HCT116 (cell line): Measurements from ENCODE around the gene NIT2. TPM values are rescaled to one million over a fixed set of nuclear protein-coding genes. Genes with fewer than 3 reads are reported as not detected.
A peak's percentile ranks its signal among the peaks of the same experiment; 100 is the strongest.

Source experiments
- ATAC-seq: fragments of 200-7000 bp; cut with Tn5 transposase; 2 replicates; pipeline ENCODE4 v1.9.1; 2020; ENCODE audit warnings: mild to moderate bottlenecking, moderate library complexity
- BruUV-seq: library from RNA; stranded (reverse); fragments of 400-500 nt; replicated peaks from 2 replicates; lab custom pipeline; 2021; lab: Mats Ljungman, UMichigan
- CTCF ChIA-PET: fragments of 300-600 bp; sonication (Branson Sonifier 250); formaldehyde crosslinking; loops from one replicate; lab custom pipeline; 2021; ENCODE audit warnings: antibody characterized with exemption; lab: Charles Lee
- POLR2A ChIA-PET: fragments of 300-600, 350-600 bp; sonication (Branson Sonifier 250); formaldehyde crosslinking; loops from one replicate; lab custom pipeline; 2021; ENCODE audit warnings: antibody characterized with exemption; lab: Charles Lee
- RAD21 ChIA-PET, 2 experiments: fragments of 300-600 bp; sonication (Branson Sonifier 250); formaldehyde crosslinking; loops; one replicate each; lab custom pipeline; 2023; ENCODE audit warnings: low total read pairs in 2 of 2; ENCODE audit not compliant: uncharacterized antibody in 2 of 2, unreplicated experiment in 2 of 2, low non-redundant PET in 1 of 2; lab: Charles Lee
- DNase-seq: peaks from one replicate; pipeline ENCODE4 v3.0.0-alpha.2; 2010; ENCODE audit warnings: low read depth, low spot score
- H2AFZ ChIP-seq: fragments of 200-600 bp; shearing (Covaris generic), sonication (generic); 2 replicates; pipeline ENCODE4 v1.6.1; 2017; ENCODE audit warnings: low read depth, mixed run types, mixed read lengths, antibody characterized with exemption, low read length; ENCODE audit not compliant: poor library complexity, severe bottlenecking
- H3K27ac ChIP-seq: 2 replicates; pipeline ENCODE4 v1.5.1; 2012; ENCODE audit warnings: low read depth, low read length
- H3K27me3 ChIP-seq: fragments of 200-600 bp; sonication (generic); 2 replicates; pipeline ENCODE4 v1.6.1; 2016; ENCODE audit warnings: mixed run types, low read length, mixed read lengths; ENCODE audit not compliant: insufficient read depth
- H3K36me3 ChIP-seq, 2 experiments: fragments of 200-500 bp in 1 of 2; fragments of 200-600 bp in 1 of 2; sonication (Bioruptor generic) in 1 of 2; sonication (generic) in 1 of 2; 2 replicates each; pipeline versions ENCODE4 v1.5.1 to v1.6.1; 2014 to 2016; ENCODE audit warnings: low read length in 2 of 2, inconsistent platforms in 1 of 2, mixed read lengths in 1 of 2, mixed run types in 1 of 2; ENCODE audit not compliant: insufficient read depth in 2 of 2, control insufficient read depth in 1 of 2
- H3K4me1 ChIP-seq, 2 experiments: fragments of 200-600 bp in 1 of 2; sonication (generic) in 1 of 2; 2 replicates each; pipeline versions ENCODE4 v1.5.1 to v1.6.1; 2012 to 2017; ENCODE audit warnings: low read length in 2 of 2, inconsistent platforms in 1 of 2, mild to moderate bottlenecking in 1 of 2, mixed read lengths in 1 of 2, mixed run types in 1 of 2, moderate library complexity in 1 of 2; ENCODE audit not compliant: insufficient read depth in 2 of 2, control insufficient read depth in 1 of 2
- H3K4me2 ChIP-seq: fragments of 200-600 bp; sonication (generic); 2 replicates; pipeline ENCODE4 v1.6.1; 2017; ENCODE audit warnings: mixed run types, low read length, mixed read lengths
- H3K4me3 ChIP-seq, 2 experiments: fragments of 200-600 bp in 1 of 2; sonication (generic) in 1 of 2; replicated peaks in 1 of 2; 2 replicates each; pipeline ENCODE4 v1.5.1; 2011 to 2016; ENCODE audit warnings: low read length in 2 of 2, control low read depth in 1 of 2, low read depth in 1 of 2, mild to moderate bottlenecking in 1 of 2, mixed read lengths in 1 of 2, mixed run types in 1 of 2
- H3K79me2 ChIP-seq: fragments of 200-600 bp; sonication (generic); 2 replicates; pipeline ENCODE4 v1.6.1; 2017; ENCODE audit warnings: mild to moderate bottlenecking, mixed run types, low read length, moderate library complexity, mixed read lengths; ENCODE audit not compliant: insufficient read depth
- H3K9ac ChIP-seq: fragments of 200-600 bp; sonication (generic); 2 replicates; pipeline ENCODE4 v1.6.1; 2016; ENCODE audit warnings: low read length, mixed read lengths
- H3K9me2 ChIP-seq: fragments of 200-600 bp; sonication (generic), shearing (Covaris generic); 2 replicates; pipeline ENCODE4 v1.6.1; 2017; ENCODE audit warnings: mixed run types, mild to moderate bottlenecking, moderate library complexity; ENCODE audit not compliant: insufficient read depth
- H3K9me3 ChIP-seq, 2 experiments: fragments of 200-500 bp in 1 of 2; fragments of 200-600 bp in 1 of 2; sonication (Bioruptor generic) in 1 of 2; sonication (generic) in 1 of 2; 2 replicates each; pipeline ENCODE4 v1.6.1; 2014 to 2017; ENCODE audit warnings: low read length in 2 of 2, mixed read lengths in 2 of 2, inconsistent platforms in 1 of 2, low read depth in 1 of 2, mild to moderate bottlenecking in 1 of 2, mixed run types in 1 of 2, moderate library complexity in 1 of 2; ENCODE audit not compliant: control insufficient read depth in 1 of 2, insufficient read depth in 1 of 2
- H4K20me1 ChIP-seq: fragments of 200-600 bp; sonication (generic), shearing (Covaris generic); 2 replicates; pipeline ENCODE4 v1.6.1; 2017; ENCODE audit warnings: mixed run types, mild to moderate bottlenecking, moderate library complexity; ENCODE audit not compliant: insufficient read depth
- ATF3 ChIP-seq: IDR thresholded peaks from 2 replicates; pipeline ENCODE4 v1.6.1; 2012
- CBX3 ChIP-seq: IDR thresholded peaks from 2 replicates; pipeline ENCODE4 v1.6.1; 2012; ENCODE audit warnings: low read depth
- CTCF ChIP-seq, 3 experiments: fragments of 200-600 bp in 1 of 3; sonication (generic) in 1 of 3; IDR thresholded peaks in 2 of 3; conservative IDR thresholded peaks in 1 of 3; 2 replicates each; pipeline ENCODE4 v1.5.1; 2012 to 2017; ENCODE audit warnings: low read depth in 2 of 3, low read length in 2 of 3, antibody characterized with exemption in 1 of 3, borderline replicate concordance in 1 of 3, control low read depth in 1 of 3, mild to moderate bottlenecking in 1 of 3, mixed read lengths in 1 of 3, mixed run types in 1 of 3, moderate library complexity in 1 of 3; ENCODE audit not compliant: insufficient read depth in 1 of 3
- FOSL1 ChIP-seq: IDR thresholded peaks from 2 replicates; pipeline ENCODE4 v1.6.1; 2012; ENCODE audit warnings: low read depth
- JUND ChIP-seq: IDR thresholded peaks from 2 replicates; pipeline ENCODE4 v1.6.1; 2012
- POLR2A ChIP-seq: IDR thresholded peaks from 2 replicates; pipeline ENCODE4 v1.7.0; 2011; ENCODE audit warnings: borderline replicate concordance; ENCODE audit not compliant: insufficient read depth, insufficient read length; ENCODE audit errors: extremely low read depth
- POLR2AphosphoS5 ChIP-seq: IDR thresholded peaks from 2 replicates; pipeline ENCODE4 v1.6.1; 2011; ENCODE audit warnings: mild to moderate bottlenecking, low read depth, low read length, moderate library complexity
- RAD21 ChIP-seq: IDR thresholded peaks from 2 replicates; pipeline ENCODE4 v1.6.1; 2012; ENCODE audit warnings: low read depth, mild to moderate bottlenecking
- SIN3A ChIP-seq: IDR thresholded peaks from 2 replicates; pipeline ENCODE4 v1.6.1; 2012; ENCODE audit warnings: low read depth
- SP1 ChIP-seq: IDR thresholded peaks from 2 replicates; pipeline ENCODE4 v1.6.1; 2012; ENCODE audit warnings: low read depth
- YY1 ChIP-seq: IDR thresholded peaks from 2 replicates; pipeline ENCODE4 v1.6.1; 2011; ENCODE audit warnings: low read length, low read depth, moderate library complexity, mild to moderate bottlenecking; ENCODE audit not compliant: insufficient replicate concordance; ENCODE audit errors: extremely low read depth
- ZFX ChIP-seq: fragments of 450-650 bp; IDR thresholded peaks from 2 replicates; pipeline ENCODE4 v1.6.1; 2017
- ZNF274 ChIP-seq: fragments of 200-500 bp; sonication (Bioruptor generic); IDR thresholded peaks from 2 replicates; pipeline ENCODE4 v1.6.1; 2014; ENCODE audit warnings: mild to moderate bottlenecking, low read depth, low read length, inconsistent platforms
- intact Hi-C: fragments of 100-400 bp; cut with micrococcal nuclease; formaldehyde crosslinking; loops from 2 replicates; pipeline ENCODE4 v1.10.0; 2022
- total RNA-seq: library from RNA; stranded (reverse); gene quantifications from one replicate; pipeline ENCODE4 v1.2.1, GENCODE V29; 2021; ENCODE audit not compliant: unreplicated experiment

NIT2 gene
- total RNA-seq, 1 experiment from 2014 or later: 44.7 TPM

GRCh38 chr3:100400780-100401673 is 66.5 kb downstream of the NIT2 start, which contains the start of the genes LNP1 and TOMM70 (continued):
- TF ChIP-seq SIN3A: 0 out of 2 replicates have a peak, but pooled peaks have one; percentile 81
- no peak for TF ChIP-seq JUND
- peak; percentile 43 for TF ChIP-seq YY1
- no peak for TF ChIP-seq CBX3
- no peak for TF ChIP-seq ZNF274

- peak overlapping the region; percentile 64 for H2AFZ ChIP-seq
- H3K36me3 ChIP-seq: no peaks in the 10 kb centered on the region
- peak overlapping the region; percentile 72 to 93 for H3K4me3 ChIP-seq
- peaks cover 14 to 24% of the 10 kb centered on the region in 2 experiments for H3K4me1 ChIP-seq
- H3K27me3 ChIP-seq: no peaks in the 10 kb centered on the region
- RAD21 ChIA-PET: no interaction called here
- ATAC-seq (no peak), DNase-seq (no peak)
- no peaks in the 10 kb centered on the region for H3K9me2 ChIP-seq
- peaks cover 43% of the 10 kb centered on the region for H3K79me2 ChIP-seq
- no peaks in the 10 kb centered on the region for H3K9me3 ChIP-seq
- 0 out of 2 replicates have a peak, but pooled peaks cover 3% of the 10 kb centered on the region for H4K20me1 ChIP-seq
- CTCF ChIA-PET: interaction anchor here (1.0 kb wide), 1 partner anchor 61 kb away, joined by 4 read pairs; no protein-coding TSS in a partner anchor
- intact Hi-C loops: no loop called here
- peak overlapping the region; percentile 74 for H3K9ac ChIP-seq
- POLR2A ChIA-PET: interaction anchor here (0.6 to 1.6 kb wide), 8 partner anchors 10 to 1675 kb away, joined by 3 read pairs; no protein-coding TSS in a partner anchor
- H3K4me2 ChIP-seq: peak overlapping the region; percentile 91
- no peak for TF ChIP-seq FOSL1
- TF ChIP-seq CTCF (IDR thresholded peaks at IDR 0.05 in 2 of 3, conservative IDR thresholded peaks at IDR 0.05 in 1 of 3; ENCODE audit: borderline replicate concordance in 1 of 3, insufficient read depth in 1 of 3, low read depth in 2 of 3, low read length in 2 of 3): no peak
- TF ChIP-seq ATF3: no peak
- TF ChIP-seq POLR2A: no peak
- TF ChIP-seq SP1: no peak
- no peak for TF ChIP-seq RAD21
- no peak for TF ChIP-seq ZFX
- no peak for TF ChIP-seq POLR2AphosphoS5
- BruUV-seq: no TSS peak
- peak overlapping the region; percentile 78 for H3K27ac ChIP-seq
Observed at GRCh38 chr3:100401674-100402041, 67.1 kb downstream of the NIT2 start.
